H9 (cell line): ENCODE results near the gene TAS1R1. TPM values are rescaled to one million over a fixed set of nuclear protein-coding genes. Genes with fewer than 3 reads are reported as not detected.

Source experiments
- DNase-seq: peaks from one replicate; pipeline ENCODE4 v3.0.0-alpha.2; 2017
- H2AFZ ChIP-seq: one replicate; pipeline ENCODE4 v1.6.1; 2013; ENCODE audit warnings: mild to moderate bottlenecking, low read length, control low read depth, moderate library complexity
- H2AK5ac ChIP-seq: 2 replicates; pipeline ENCODE4 v1.6.1; 2013; ENCODE audit warnings: low read length, control low read depth, mixed read lengths; ENCODE audit not compliant: insufficient read length
- H2BK120ac ChIP-seq: one replicate; pipeline ENCODE4 v1.6.1; 2013; ENCODE audit warnings: low read depth, mild to moderate bottlenecking, low read length, control low read depth, inconsistent platforms; ENCODE audit not compliant: poor library complexity, severe bottlenecking
- H2BK12ac ChIP-seq: 2 replicates; pipeline ENCODE4 v1.6.1; 2013; ENCODE audit warnings: low read length, control low read depth, mixed read lengths, low read depth; ENCODE audit not compliant: insufficient read length
- H2BK15ac ChIP-seq: 2 replicates; pipeline ENCODE4 v1.6.1; 2013; ENCODE audit warnings: low read depth, low read length, control low read depth
- H2BK20ac ChIP-seq: one replicate; pipeline ENCODE4 v1.6.1; 2013; ENCODE audit warnings: low read depth, mild to moderate bottlenecking, low read length, control low read depth, inconsistent platforms; ENCODE audit not compliant: poor library complexity, severe bottlenecking
- H2BK5ac ChIP-seq: 2 replicates; pipeline ENCODE4 v1.6.1; 2013; ENCODE audit warnings: low read length, control low read depth, mixed read lengths; ENCODE audit not compliant: insufficient read length
- H3K14ac ChIP-seq: 2 replicates; pipeline ENCODE4 v1.6.1; 2013; ENCODE audit warnings: low read length, control low read depth; ENCODE audit not compliant: insufficient read depth
- H3K18ac ChIP-seq: 2 replicates; pipeline ENCODE4 v1.6.1; 2013; ENCODE audit warnings: low read depth, mild to moderate bottlenecking, mixed read lengths, low read length, control low read depth; ENCODE audit not compliant: insufficient read length
- H3K23ac ChIP-seq: 2 replicates; pipeline ENCODE4 v1.6.1; 2013; ENCODE audit warnings: low read length, control low read depth, mixed read lengths, low read depth; ENCODE audit not compliant: insufficient read length
- H3K23me2 ChIP-seq: 2 replicates; pipeline ENCODE4 v1.6.1; 2013; ENCODE audit warnings: low read depth, mild to moderate bottlenecking, mixed read lengths, low read length, control low read depth; ENCODE audit not compliant: insufficient read length, poor library complexity, severe bottlenecking
- H3K27ac ChIP-seq: 2 replicates; pipeline ENCODE4 v1.5.1; 2013; ENCODE audit warnings: low read length, control low read depth, mixed read lengths, low read depth; ENCODE audit not compliant: insufficient read length
- H3K27me3 ChIP-seq: 2 replicates; pipeline ENCODE4 v1.6.1; 2013; ENCODE audit warnings: low read length, control low read depth, inconsistent platforms; ENCODE audit not compliant: insufficient read depth
- H3K4ac ChIP-seq: 2 replicates; pipeline ENCODE4 v1.6.1; 2013; ENCODE audit warnings: low read depth, mild to moderate bottlenecking, control low read depth, inconsistent platforms, low read length, moderate library complexity
- H3K4me1 ChIP-seq: 2 replicates; pipeline ENCODE4 v1.6.1; 2013; ENCODE audit warnings: low read length, control low read depth, inconsistent platforms; ENCODE audit not compliant: insufficient read depth
- H3K4me2 ChIP-seq: 2 replicates; pipeline ENCODE4 v1.6.1; 2013; ENCODE audit warnings: low read length, control low read depth, mixed read lengths; ENCODE audit not compliant: insufficient read length, insufficient read depth
- H3K56ac ChIP-seq: 2 replicates; pipeline ENCODE4 v1.6.1; 2013; ENCODE audit warnings: low read depth, mild to moderate bottlenecking, mixed read lengths, low read length, control low read depth; ENCODE audit not compliant: insufficient read length
- H3K79me1 ChIP-seq: 2 replicates; pipeline ENCODE4 v1.6.1; 2013; ENCODE audit warnings: low read depth, mild to moderate bottlenecking, moderate library complexity, low read length, control low read depth, inconsistent platforms; ENCODE audit not compliant: insufficient read depth, poor library complexity, severe bottlenecking
- H3K79me2 ChIP-seq: 2 replicates; pipeline ENCODE4 v1.6.1; 2013; ENCODE audit warnings: low read length, control low read depth, inconsistent platforms; ENCODE audit not compliant: insufficient read depth
- H3K9ac ChIP-seq: 2 replicates; pipeline ENCODE4 v1.6.1; 2013; ENCODE audit warnings: low read length, control low read depth, mixed read lengths; ENCODE audit not compliant: insufficient read length; ENCODE audit errors: extremely low read depth
- H3K9me3 ChIP-seq: one replicate; pipeline ENCODE4 v1.6.1; 2013; ENCODE audit warnings: low read depth, low read length, inconsistent platforms; ENCODE audit not compliant: control insufficient read depth
- H3T11ph ChIP-seq: one replicate; pipeline ENCODE4 v1.6.1; 2013; ENCODE audit warnings: mild to moderate bottlenecking, low read length, control low read depth, inconsistent platforms
- H4K20me1 ChIP-seq: one replicate; pipeline ENCODE4 v1.6.1; 2013; ENCODE audit not compliant: control insufficient read depth, insufficient read length, insufficient read depth
- H4K5ac ChIP-seq: 2 replicates; pipeline ENCODE4 v1.6.1; 2013; ENCODE audit warnings: low read depth, mild to moderate bottlenecking, mixed read lengths, low read length, control low read depth; ENCODE audit not compliant: insufficient read length
- H4K8ac ChIP-seq: replicated peaks from 2 replicates; pipeline ENCODE4 v1.6.1; 2013; ENCODE audit warnings: low read length, control low read depth, mixed read lengths, low read depth; ENCODE audit not compliant: insufficient read length
- H4K91ac ChIP-seq: 2 replicates; pipeline ENCODE4 v1.6.1; 2013; ENCODE audit warnings: low read depth, mild to moderate bottlenecking, moderate library complexity, mixed read lengths, low read length, control low read depth; ENCODE audit not compliant: insufficient read length
- H3K27ac Mint-ChIP-seq, 3 experiments: 2 replicates in 2 of 3; 3 replicates in 1 of 3; pipeline ENCODE4 v1.8.0; 2020 to 2021; ENCODE audit warnings: mixed read lengths in 3 of 3, mild to moderate bottlenecking in 1 of 3, moderate library complexity in 1 of 3
- H3K27me3 Mint-ChIP-seq: 2 replicates; pipeline ENCODE4 v1.8.0; 2021; ENCODE audit warnings: low read depth, mild to moderate bottlenecking, moderate library complexity, mixed read lengths
- H3K36me3 Mint-ChIP-seq, 3 experiments: 2 replicates in 2 of 3; 3 replicates in 1 of 3; pipeline ENCODE4 v1.8.0; 2020 to 2021; ENCODE audit warnings: low read depth in 3 of 3, mixed read lengths in 3 of 3; ENCODE audit not compliant: insufficient read depth in 1 of 3
- H3K4me1 Mint-ChIP-seq, 2 experiments: 2 replicates each; pipeline ENCODE4 v1.8.0; 2020; ENCODE audit warnings: mixed read lengths in 2 of 2
- H3K4me3 Mint-ChIP-seq, 2 experiments: 2 replicates in 1 of 2; 3 replicates in 1 of 2; pipeline ENCODE4 v1.8.0; 2020 to 2021; ENCODE audit warnings: mild to moderate bottlenecking in 2 of 2, mixed read lengths in 2 of 2, moderate library complexity in 1 of 2
- H3K9me3 Mint-ChIP-seq, 2 experiments: 2 replicates in 1 of 2; 3 replicates in 1 of 2; pipeline ENCODE4 v1.8.0; 2020; ENCODE audit warnings: mild to moderate bottlenecking in 2 of 2, mixed read lengths in 2 of 2, moderate library complexity in 1 of 2
- WGBS: extraction: QIAGEN DNeasy Blood & Tissue Kit; methylation state at CpG from one replicate; pipeline ENCODE4 v1.1.7; 2013; ENCODE audit warnings: missing lambda C conversion rate, low lambda C conversion rate, mixed read lengths; ENCODE audit not compliant: insufficient read length; ENCODE audit errors: extremely low coverage; 5-methylcytosine and 5-hydroxymethylcytosine counted together
- total RNA-seq: library from RNA; stranded (reverse); gene quantifications from 2 replicates; pipeline ENCODE4 v1.2.1, GENCODE V29; 2021
- TF ChIP-seq, protein P1 (sequence below): fragments of 200-600 bp; sonication (generic); conservative IDR thresholded peaks from 3 replicates; pipeline ENCODE4 v1.8.0; 2021; ENCODE audit warnings: antibody characterized with exemption, mild to moderate bottlenecking

TAS1R1 gene
- total RNA-seq, 1 experiment from 2014 or later = not detected

GRCh38 chr1:6602669-6603237 is 47.6 kb downstream of the TAS1R1 start, which contains the start of gene KLHL21:
TSS of gene KLHL21 (minus strand) at chr1:6602869. CDS start at chr1:6602817, 52 bp downstream.
- no peaks in the 10 kb centered on the region; a peak in 1 of 5 replicates for H3K9me3 Mint-ChIP-seq
- H3K14ac ChIP-seq = peak within 1 kb of the TSS; percentile 96
- H3K4me1 Mint-ChIP-seq = peaks cover 26 to 29% of the 10 kb centered on the region in 2 experiments
- H3K4me1 ChIP-seq = no peaks in the 10 kb centered on the region
- H4K8ac ChIP-seq = no peak within 1 kb of the TSS
- peak within 1 kb of the TSS; percentile 93; the same call in 1 of the 2 replicates for H3K4ac ChIP-seq
- H3K4me2 ChIP-seq = peak within 1 kb of the TSS; percentile 83
- H2BK5ac ChIP-seq = no peak within 1 kb of the TSS
- peak within 1 kb of the TSS; percentile 13 for H4K5ac ChIP-seq
- H3K27me3 ChIP-seq = no peaks in the 10 kb centered on the region
- peaks cover 7 to 24% (median 15%) of the 10 kb centered on the region in 3 experiments for H3K36me3 Mint-ChIP-seq
- H2BK20ac ChIP-seq = no peak within 1 kb of the TSS
- H2BK12ac ChIP-seq = peak within 1 kb of the TSS; percentile 68
- H3T11ph ChIP-seq = peak within 1 kb of the TSS; percentile 78
- no peak within 1 kb of the TSS for H2BK15ac ChIP-seq
- no peaks in the 10 kb centered on the region for H3K9me3 ChIP-seq
- no peak within 1 kb of the TSS for H2AK5ac ChIP-seq
- no peak within 1 kb of the TSS for H2AFZ ChIP-seq
- TF ChIP-seq, protein P1, sequence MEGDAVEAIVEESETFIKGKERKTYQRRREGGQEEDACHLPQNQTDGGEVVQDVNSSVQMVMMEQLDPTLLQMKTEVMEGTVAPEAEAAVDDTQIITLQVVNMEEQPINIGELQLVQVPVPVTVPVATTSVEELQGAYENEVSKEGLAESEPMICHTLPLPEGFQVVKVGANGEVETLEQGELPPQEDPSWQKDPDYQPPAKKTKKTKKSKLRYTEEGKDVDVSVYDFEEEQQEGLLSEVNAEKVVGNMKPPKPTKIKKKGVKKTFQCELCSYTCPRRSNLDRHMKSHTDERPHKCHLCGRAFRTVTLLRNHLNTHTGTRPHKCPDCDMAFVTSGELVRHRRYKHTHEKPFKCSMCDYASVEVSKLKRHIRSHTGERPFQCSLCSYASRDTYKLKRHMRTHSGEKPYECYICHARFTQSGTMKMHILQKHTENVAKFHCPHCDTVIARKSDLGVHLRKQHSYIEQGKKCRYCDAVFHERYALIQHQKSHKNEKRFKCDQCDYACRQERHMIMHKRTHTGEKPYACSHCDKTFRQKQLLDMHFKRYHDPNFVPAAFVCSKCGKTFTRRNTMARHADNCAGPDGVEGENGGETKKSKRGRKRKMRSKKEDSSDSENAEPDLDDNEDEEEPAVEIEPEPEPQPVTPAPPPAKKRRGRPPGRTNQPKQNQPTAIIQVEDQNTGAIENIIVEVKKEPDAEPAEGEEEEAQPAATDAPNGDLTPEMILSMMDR = no peak
- H3K27me3 Mint-ChIP-seq = no peaks in the 10 kb centered on the region
- H3K23ac ChIP-seq = no peak within 1 kb of the TSS
- H4K20me1 ChIP-seq = peaks cover 2% of the 10 kb centered on the region
- H3K79me1 ChIP-seq = no peaks in the 10 kb centered on the region
- H3K56ac ChIP-seq = no peak within 1 kb of the TSS
- peak within 1 kb of the TSS; percentile 99 for H2BK120ac ChIP-seq
- peak within 1 kb of the TSS; percentile 87 to 98 (median 91); a peak in 4 of 7 replicates for H3K27ac Mint-ChIP-seq
- peak; percentile 80 for DNase-seq
- H3K23me2 ChIP-seq = peaks cover 21% of the 10 kb centered on the region
- H3K27ac ChIP-seq = peak within 1 kb of the TSS; percentile 46
- peak within 1 kb of the TSS; percentile 88 to 94 for H3K4me3 Mint-ChIP-seq
- H3K9ac ChIP-seq = peak within 1 kb of the TSS; percentile 69
- peaks cover 18% of the 10 kb centered on the region; the same call in 1 of the 2 replicates for H3K79me2 ChIP-seq
- no peak within 1 kb of the TSS for H4K91ac ChIP-seq
- H3K18ac ChIP-seq = peak within 1 kb of the TSS; percentile 97
- WGBS = no CpG with 5 or more reads among the region's 84 CpGs
